ENCODE measurements around the gene KCTD11.

GRCh38 chr17:7379134-7379533 is 27.2 kb downstream of the KCTD11 start:
- no peak for TF ChIP-seq CTCF (IDR thresholded peaks at IDR 0.05; ENCODE audit: low read depth, low read length, missing input control)
- TF ChIP-seq REST (IDR thresholded peaks at IDR 0.05): no peak
- no peak for TF ChIP-seq MAX (IDR thresholded peaks at IDR 0.05)
- no peak for TF ChIP-seq YY1 (IDR thresholded peaks at IDR 0.05)
- no peak for TF ChIP-seq RXRA (IDR thresholded peaks at IDR 0.05)
- no peak for TF ChIP-seq TAF1 (conservative IDR thresholded peaks at IDR 0.05)
- no peak for TF ChIP-seq ATF3 (IDR thresholded peaks at IDR 0.05)
- TF ChIP-seq ZBTB33 (IDR thresholded peaks at IDR 0.05): no peak
- no peak for TF ChIP-seq JUND (IDR thresholded peaks at IDR 0.05)
- TF ChIP-seq RAD21 (IDR thresholded peaks at IDR 0.05): no peak
- TF ChIP-seq SP1 (IDR thresholded peaks at IDR 0.05): no peak

Measured in liver (tissue), 3 donors.